DOHH2 (cell line): ENCODE measurements around the gene FZR1.
"Not testable (repeated sequence)": the region's sequence is repeated elsewhere in the genome, so short reads cannot be mapped to it uniquely, and the experiment has no call there.

Experiments
- CTCF ChIP-seq: fragments of 200-600 bp; sonication (generic); IDR thresholded peaks from one replicate; pipeline ENCODE4 v1.5.1; 2014; ENCODE audit warnings: antibody characterized with exemption, mild to moderate bottlenecking, low read depth, low read length; ENCODE audit not compliant: poor library complexity, severe bottlenecking
- EZH2phosphoT487 ChIP-seq: fragments of 200-600 bp; sonication (generic); IDR thresholded peaks from 2 replicates; pipeline ENCODE4 v1.6.1; 2017; ENCODE audit warnings: borderline replicate concordance, mild to moderate bottlenecking, antibody characterized with exemption, low read length, moderate library complexity, mixed read lengths

GRCh38 chr19:3508121-3508661, 2.1 kb downstream of the FZR1 start:
- not testable (repeated sequence) for TF ChIP-seq CTCF, EZH2phosphoT487
